ENCODE data around the gene NAALADL2. TPM values are rescaled to one million over a fixed set of nuclear protein-coding genes. Genes with fewer than 3 reads are reported as not detected.

NAALADL2 gene
- total RNA-seq, 4 donors from 2014 or later, result 0.36 to 9.2 (median 0.63) TPM

DNA sequence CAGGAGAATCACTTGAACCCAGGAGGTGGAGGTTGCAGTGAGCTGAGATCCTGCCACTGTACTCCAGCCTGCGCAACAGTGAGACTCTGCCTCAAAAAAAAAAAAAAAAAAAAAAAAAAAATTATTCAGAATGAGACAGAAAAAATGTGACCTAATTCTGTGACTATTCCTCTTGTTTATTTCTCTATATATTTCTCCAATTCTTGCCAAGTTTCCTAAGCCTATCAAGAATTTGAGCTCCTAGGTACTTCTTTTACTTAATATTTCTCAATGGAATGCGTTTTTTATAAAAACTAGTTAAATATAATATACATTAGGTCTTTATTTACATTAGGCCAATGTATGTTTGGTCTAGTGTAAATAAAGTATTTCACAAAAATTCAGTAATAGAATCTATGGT, 86.8 kb downstream of the NAALADL2 start:
- Histone ChIP-seq H3K4me1 (no peaks in the 10 kb centered on the region), H3K27ac (no peak overlapping the region), H3K9me3 (no peaks in the 10 kb centered on the region), H3K36me3 (no peaks in the 10 kb centered on the region), H3K4me3 (no peak overlapping the region), H3K27me3 (no peaks in the 10 kb centered on the region)
- ATAC-seq, result no peak
- in situ Hi-C loops (cut with MboI; ENCODE audit: low sequenced_read_pairs in 4 of 4) (no loop called here), intact Hi-C loops (cut with DNase I; ENCODE audit: low total_unique reads) (no loop called here)
- TF ChIP-seq, protein P1, sequence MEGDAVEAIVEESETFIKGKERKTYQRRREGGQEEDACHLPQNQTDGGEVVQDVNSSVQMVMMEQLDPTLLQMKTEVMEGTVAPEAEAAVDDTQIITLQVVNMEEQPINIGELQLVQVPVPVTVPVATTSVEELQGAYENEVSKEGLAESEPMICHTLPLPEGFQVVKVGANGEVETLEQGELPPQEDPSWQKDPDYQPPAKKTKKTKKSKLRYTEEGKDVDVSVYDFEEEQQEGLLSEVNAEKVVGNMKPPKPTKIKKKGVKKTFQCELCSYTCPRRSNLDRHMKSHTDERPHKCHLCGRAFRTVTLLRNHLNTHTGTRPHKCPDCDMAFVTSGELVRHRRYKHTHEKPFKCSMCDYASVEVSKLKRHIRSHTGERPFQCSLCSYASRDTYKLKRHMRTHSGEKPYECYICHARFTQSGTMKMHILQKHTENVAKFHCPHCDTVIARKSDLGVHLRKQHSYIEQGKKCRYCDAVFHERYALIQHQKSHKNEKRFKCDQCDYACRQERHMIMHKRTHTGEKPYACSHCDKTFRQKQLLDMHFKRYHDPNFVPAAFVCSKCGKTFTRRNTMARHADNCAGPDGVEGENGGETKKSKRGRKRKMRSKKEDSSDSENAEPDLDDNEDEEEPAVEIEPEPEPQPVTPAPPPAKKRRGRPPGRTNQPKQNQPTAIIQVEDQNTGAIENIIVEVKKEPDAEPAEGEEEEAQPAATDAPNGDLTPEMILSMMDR (IDR thresholded peaks at IDR 0.05 in 4 of 5, conservative IDR thresholded peaks at IDR 0.05 in 1 of 5), result no peak
- TF ChIP-seq POLR2A (IDR thresholded peaks at IDR 0.05), result no peak
- DNase-seq, result no peak

DNA sequence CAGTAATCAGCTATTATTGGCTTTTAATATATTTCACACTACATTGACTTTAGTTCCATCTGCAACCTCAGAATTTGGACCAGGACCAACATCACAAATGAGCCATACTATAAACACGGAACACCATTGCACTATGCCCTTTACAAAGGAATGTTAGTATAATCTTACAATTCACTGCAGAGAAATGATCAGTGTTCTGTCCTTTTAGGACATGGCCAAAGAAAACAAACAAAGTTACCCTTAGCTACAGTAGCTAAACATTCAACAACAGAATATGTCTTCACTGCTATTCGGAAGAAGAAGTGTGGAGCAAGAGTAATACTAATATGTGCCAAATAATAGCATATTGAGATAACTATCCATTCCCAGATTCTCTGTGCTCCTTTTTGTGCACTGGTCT, 90.4 kb downstream of the NAALADL2 start:
- no peaks in the 10 kb centered on the region for H3K9me3 ChIP-seq
- in situ Hi-C loops (cut with MboI; ENCODE audit: low sequenced_read_pairs in 4 of 4) (no loop called here), intact Hi-C loops (cut with DNase I; ENCODE audit: low total_unique reads) (no loop called here)
- DNase-seq, result no peak
- no peak for ATAC-seq
- no peak for TF ChIP-seq POLR2A (IDR thresholded peaks at IDR 0.05)
- TF ChIP-seq, protein P1 (IDR thresholded peaks at IDR 0.05 in 4 of 5, conservative IDR thresholded peaks at IDR 0.05 in 1 of 5), result no peak
- no peak overlapping the region for H3K27ac ChIP-seq
- H3K36me3 ChIP-seq, result no peaks in the 10 kb centered on the region
- H3K27me3 ChIP-seq, result no peaks in the 10 kb centered on the region
- no peak overlapping the region for H3K4me3 ChIP-seq
- H3K4me1 ChIP-seq, result no peaks in the 10 kb centered on the region

DNA sequence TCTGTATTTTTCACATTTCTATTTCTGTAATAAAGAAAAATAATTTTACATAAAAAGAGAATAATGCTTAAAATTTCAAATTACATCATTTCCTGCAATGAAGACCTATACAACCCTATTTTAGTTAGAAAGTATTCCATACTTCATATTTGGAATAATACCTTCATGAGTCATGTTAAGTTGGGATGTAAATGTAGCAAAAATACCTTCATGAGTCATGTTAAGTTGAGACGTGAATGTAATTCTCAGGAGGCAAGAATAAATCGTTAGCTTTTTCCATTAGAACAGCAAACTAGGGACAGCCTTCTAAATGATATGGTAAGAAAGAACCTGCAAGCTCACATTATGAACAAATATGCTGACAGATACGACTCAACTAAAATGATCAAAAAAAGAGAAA, 91.9 kb downstream of the NAALADL2 start:
- ATAC-seq (no peak), DNase-seq (no peak)
- in situ Hi-C loops (cut with MboI; ENCODE audit: low sequenced_read_pairs in 4 of 4) (no loop called here), intact Hi-C loops (cut with DNase I; ENCODE audit: low total_unique reads) (no loop called here)
- H3K36me3 ChIP-seq, result no peaks in the 10 kb centered on the region
- no peak for TF ChIP-seq POLR2A (IDR thresholded peaks at IDR 0.05)
- TF ChIP-seq, protein P1 (IDR thresholded peaks at IDR 0.05 in 4 of 5, conservative IDR thresholded peaks at IDR 0.05 in 1 of 5), result no peak
- no peaks in the 10 kb centered on the region for H3K27me3 ChIP-seq
- no peak overlapping the region for H3K27ac ChIP-seq
- no peaks in the 10 kb centered on the region for H3K4me1 ChIP-seq
- H3K4me3 ChIP-seq, result no peak overlapping the region
- no peaks in the 10 kb centered on the region for H3K9me3 ChIP-seq

- intact Hi-C loops (cut with DNase I; ENCODE audit: low total_unique reads), result no loop called here
- Histone ChIP-seq H3K27me3 (no peaks in the 10 kb centered on the region), H3K4me3 (no peak overlapping the region), H3K27ac (no peak overlapping the region), H3K4me1 (no peaks in the 10 kb centered on the region), H3K9me3 (no peaks in the 10 kb centered on the region), H3K36me3 (no peaks in the 10 kb centered on the region)
- in situ Hi-C loops (cut with MboI; ENCODE audit: low sequenced_read_pairs in 4 of 4), result no loop called here
- TF ChIP-seq, protein P1 (IDR thresholded peaks at IDR 0.05 in 4 of 5, conservative IDR thresholded peaks at IDR 0.05 in 1 of 5), result no peak
- no peak for TF ChIP-seq POLR2A (IDR thresholded peaks at IDR 0.05)
- ATAC-seq (no peak), DNase-seq (no peak)
These were observed 92.4 kb downstream of the NAALADL2 start for GRCh38 chr3:174951498-174952005.

DNA sequence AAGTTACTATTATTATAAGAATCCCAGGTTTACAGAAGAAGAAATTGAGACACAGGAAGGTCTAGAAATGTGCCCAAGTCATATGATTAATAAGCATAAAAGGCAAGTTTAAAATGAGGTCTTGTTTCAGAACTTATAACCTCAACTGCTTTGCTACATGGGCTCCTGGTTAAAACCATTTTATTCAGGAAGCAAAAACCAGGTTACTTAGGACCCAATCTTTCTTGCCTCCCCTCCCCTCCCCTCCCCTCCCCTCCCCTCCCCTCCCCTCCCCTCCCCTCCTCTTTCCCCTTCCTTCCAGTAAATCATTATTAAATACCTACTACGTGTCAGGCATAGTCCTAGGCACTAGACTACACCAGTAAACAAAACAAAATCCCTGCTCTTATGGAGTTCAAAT, 93.9 kb downstream of the NAALADL2 start:
- ATAC-seq (no peak), DNase-seq (no peak)
- H3K36me3 ChIP-seq, result no peaks in the 10 kb centered on the region
- H3K27ac ChIP-seq, result no peak overlapping the region
- no peak overlapping the region for H3K4me3 ChIP-seq
- no peaks in the 10 kb centered on the region for H3K4me1 ChIP-seq
- H3K27me3 ChIP-seq, result no peaks in the 10 kb centered on the region
- intact Hi-C loops (cut with DNase I; ENCODE audit: low total_unique reads), result no loop called here
- in situ Hi-C loops (cut with MboI; ENCODE audit: low sequenced_read_pairs in 4 of 4), result no loop called here
- H3K9me3 ChIP-seq, result no peaks in the 10 kb centered on the region
- TF ChIP-seq, protein P1 (IDR thresholded peaks at IDR 0.05 in 4 of 5, conservative IDR thresholded peaks at IDR 0.05 in 1 of 5), result no peak
- no peak for TF ChIP-seq POLR2A (IDR thresholded peaks at IDR 0.05)

Data from gastrocnemius medialis (tissue), 4 donors.